Right atrium auricular region (tissue), 2 donors: ENCODE measurements around the gene SAMD11. TPM values are rescaled to one million over a fixed set of nuclear protein-coding genes. Genes with fewer than 3 reads are reported as not detected.

ENCODE experiments used
- DNase-seq: peaks from one replicate; pipeline ENCODE4 v3.0.0-alpha.2; 2019; ENCODE audit warnings: low spot score
- H3K27ac ChIP-seq, 2 donors: fragments of 200-600 bp; sonication (generic); 1 replicate in 1 of 2; 2 replicates in 1 of 2; pipeline ENCODE4 v1.5.1; 2016 to 2019
- H3K27me3 ChIP-seq, 2 donors: fragments of 200-600 bp; sonication (generic); one replicate each; pipeline versions ENCODE4 v1.5.1 to v1.6.0; 2017 to 2019
- H3K36me3 ChIP-seq: fragments of 200-600 bp; sonication (generic); one replicate; pipeline ENCODE4 v1.5.1; 2016
- H3K4me1 ChIP-seq, 2 donors: fragments of 200-600 bp; sonication (generic); one replicate each; pipeline versions ENCODE4 v1.5.1 to v1.6.0; 2017 to 2019
- H3K4me3 ChIP-seq, 2 donors: fragments of 200-600 bp; sonication (generic); 1 replicate in 1 of 2; 2 replicates in 1 of 2; pipeline ENCODE4 v1.5.1; 2017 to 2019; ENCODE audit warnings: mild to moderate bottlenecking in 1 of 2, moderate library complexity in 1 of 2
- H3K9me3 ChIP-seq, 2 donors: fragments of 200-600 bp; sonication (generic); one replicate each; pipeline ENCODE4 v1.5.1; 2019
- total RNA-seq, 2 donors: library from RNA; depleted of rRNA; stranded (reverse); fragments of >200 nt; gene quantifications; one replicate each; pipeline ENCODE4 v1.1.0, GENCODE V29; 2016
- TF ChIP-seq, protein P1 (sequence below), 2 donors: fragments of 200-600 bp; sonication (generic); IDR thresholded peaks; one replicate each; pipeline ENCODE4 v1.5.1; 2019; ENCODE audit warnings: antibody characterized with exemption in 2 of 2

The SAMD11 gene
- total RNA-seq, 2 donors from 2014 or later = 2.7 to 6.4 TPM

DNA sequence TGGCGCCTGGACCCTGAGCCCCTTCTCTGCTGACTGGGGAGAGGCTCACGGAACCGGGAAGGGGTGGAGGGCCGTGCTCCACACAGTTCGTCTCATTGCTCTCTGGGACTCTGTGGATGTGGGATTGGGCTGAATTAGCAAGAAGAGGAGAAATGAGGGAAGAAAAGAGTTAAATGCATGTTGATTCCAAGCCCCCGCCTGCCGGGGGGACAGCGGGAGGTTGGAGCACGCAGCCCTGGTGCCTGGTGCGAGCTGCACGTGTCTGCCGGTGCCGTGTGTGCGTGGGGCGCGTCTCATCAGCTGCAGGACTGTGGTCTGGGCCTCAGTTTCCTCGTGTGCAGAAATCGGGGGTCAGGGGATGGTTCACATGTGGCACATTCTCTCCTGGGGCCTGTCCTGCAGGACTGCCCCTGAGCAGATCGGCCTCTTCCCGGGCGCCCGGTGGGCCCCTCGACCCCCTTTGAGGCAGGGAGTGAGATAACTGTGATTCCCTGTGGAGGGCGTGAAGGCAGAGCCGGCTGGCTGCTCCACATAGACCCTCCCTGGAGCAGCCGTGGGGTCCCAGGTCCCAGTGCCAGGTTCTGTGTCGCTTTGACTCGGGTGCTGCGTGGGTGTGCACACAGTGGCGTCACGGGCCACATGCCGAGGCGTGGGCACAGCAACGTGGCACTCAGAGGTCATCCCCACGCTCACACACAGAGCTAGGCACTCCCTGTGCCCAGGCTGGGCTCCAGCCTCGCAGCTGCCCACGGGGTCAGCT is 11.4 kb downstream of the SAMD11 start:
- Histone ChIP-seq H3K9me3 (no peaks in the 10 kb centered on the region), H3K4me1 (peaks cover 0 to 21% of the 10 kb centered on the region in 2 donors), H3K27ac (no peak overlapping the region), H3K27me3 (peaks cover 0 to 8% of the 10 kb centered on the region in 2 donors), H3K4me3 (no peak overlapping the region), H3K36me3 (no peaks in the 10 kb centered on the region)
- TF ChIP-seq, protein P1, sequence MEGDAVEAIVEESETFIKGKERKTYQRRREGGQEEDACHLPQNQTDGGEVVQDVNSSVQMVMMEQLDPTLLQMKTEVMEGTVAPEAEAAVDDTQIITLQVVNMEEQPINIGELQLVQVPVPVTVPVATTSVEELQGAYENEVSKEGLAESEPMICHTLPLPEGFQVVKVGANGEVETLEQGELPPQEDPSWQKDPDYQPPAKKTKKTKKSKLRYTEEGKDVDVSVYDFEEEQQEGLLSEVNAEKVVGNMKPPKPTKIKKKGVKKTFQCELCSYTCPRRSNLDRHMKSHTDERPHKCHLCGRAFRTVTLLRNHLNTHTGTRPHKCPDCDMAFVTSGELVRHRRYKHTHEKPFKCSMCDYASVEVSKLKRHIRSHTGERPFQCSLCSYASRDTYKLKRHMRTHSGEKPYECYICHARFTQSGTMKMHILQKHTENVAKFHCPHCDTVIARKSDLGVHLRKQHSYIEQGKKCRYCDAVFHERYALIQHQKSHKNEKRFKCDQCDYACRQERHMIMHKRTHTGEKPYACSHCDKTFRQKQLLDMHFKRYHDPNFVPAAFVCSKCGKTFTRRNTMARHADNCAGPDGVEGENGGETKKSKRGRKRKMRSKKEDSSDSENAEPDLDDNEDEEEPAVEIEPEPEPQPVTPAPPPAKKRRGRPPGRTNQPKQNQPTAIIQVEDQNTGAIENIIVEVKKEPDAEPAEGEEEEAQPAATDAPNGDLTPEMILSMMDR (IDR thresholded peaks at IDR 0.05) = no peak
- DNase-seq = no peak

- no peak overlapping the region for H3K4me3 ChIP-seq
- H3K27me3 ChIP-seq = peaks cover 0 to 8% of the 10 kb centered on the region in 2 donors
- peaks cover 0 to 27% of the 10 kb centered on the region in 2 donors for H3K4me1 ChIP-seq
- DNase-seq = no peak
- TF ChIP-seq, protein P1 (IDR thresholded peaks at IDR 0.05) = no peak
- H3K36me3 ChIP-seq = no peaks in the 10 kb centered on the region
- H3K27ac ChIP-seq = no peak overlapping the region
- no peaks in the 10 kb centered on the region for H3K9me3 ChIP-seq
Measured at GRCh38 chr1:935751-936231, 12.1 kb downstream of the SAMD11 start.

GRCh38 chr1:936348-937264 is 12.9 kb downstream of the SAMD11 start:
- Histone ChIP-seq H3K27me3 (peaks cover 0 to 9% of the 10 kb centered on the region in 2 donors), H3K36me3 (no peaks in the 10 kb centered on the region), H3K9me3 (no peaks in the 10 kb centered on the region)

DNA sequence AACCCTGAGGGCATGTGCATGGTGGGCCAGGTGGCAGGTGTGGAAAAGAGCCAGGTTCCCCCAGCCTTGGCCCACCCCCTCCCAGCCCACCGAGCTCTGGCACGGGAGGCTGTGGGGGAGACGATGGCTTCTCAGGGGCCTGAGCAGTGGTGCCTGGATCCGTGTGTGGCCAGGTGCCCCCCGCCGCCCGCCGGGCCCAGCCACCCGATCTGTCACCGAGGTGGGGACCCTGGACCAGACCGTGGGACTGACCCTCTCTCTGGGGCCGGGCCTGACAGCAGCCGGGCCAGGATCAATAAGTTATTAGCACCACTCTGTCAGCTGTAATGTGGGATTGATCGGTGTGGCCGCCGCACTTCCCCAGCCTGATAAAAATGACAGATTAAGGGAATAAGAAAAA is 13.8 kb downstream of the SAMD11 start:
- no peaks in the 10 kb centered on the region for H3K9me3 ChIP-seq
- TF ChIP-seq, protein P1 (IDR thresholded peaks at IDR 0.05) = no peak
- H3K4me1 ChIP-seq = peaks cover 0 to 44% of the 10 kb centered on the region in 2 donors
- peaks cover 0 to 18% of the 10 kb centered on the region in 2 donors for H3K27me3 ChIP-seq
- H3K36me3 ChIP-seq = no peaks in the 10 kb centered on the region
- H3K27ac ChIP-seq = no peak overlapping the region
- DNase-seq = no peak
- no peak overlapping the region for H3K4me3 ChIP-seq

More at GRCh38 chr1:936348-937264, 12.9 kb downstream of the SAMD11 start:
- no peak for DNase-seq
- no peak overlapping the region for H3K4me3 ChIP-seq
- TF ChIP-seq, protein P1 (IDR thresholded peaks at IDR 0.05) = no peak
- peaks cover 0 to 35% of the 10 kb centered on the region in 2 donors for H3K4me1 ChIP-seq
- no peak overlapping the region for H3K27ac ChIP-seq

GRCh38 chr1:938088-938683 is 14.5 kb downstream of the SAMD11 start:
- Histone ChIP-seq H3K27me3 (peaks cover 0 to 22% of the 10 kb centered on the region in 2 donors), H3K27ac (no peak overlapping the region), H3K4me3 (no peak overlapping the region), H3K9me3 (no peaks in the 10 kb centered on the region), H3K36me3 (no peaks in the 10 kb centered on the region), H3K4me1 (peaks cover 0 to 51% of the 10 kb centered on the region in 2 donors)
- DNase-seq = no peak
- TF ChIP-seq, protein P1 (IDR thresholded peaks at IDR 0.05) = peak in 1 of 2 donors; percentile 50
